KG1 (cell line): Measurements from ENCODE around the gene IGFLR1.
A peak's percentile ranks its signal among the peaks of the same experiment; 100 is the strongest.

Experiments used
- DNase-seq: peaks from one replicate; lab custom pipeline; 2025; lab: John Stamatoyannopoulos, UW

The IGFLR1 gene

DNA sequence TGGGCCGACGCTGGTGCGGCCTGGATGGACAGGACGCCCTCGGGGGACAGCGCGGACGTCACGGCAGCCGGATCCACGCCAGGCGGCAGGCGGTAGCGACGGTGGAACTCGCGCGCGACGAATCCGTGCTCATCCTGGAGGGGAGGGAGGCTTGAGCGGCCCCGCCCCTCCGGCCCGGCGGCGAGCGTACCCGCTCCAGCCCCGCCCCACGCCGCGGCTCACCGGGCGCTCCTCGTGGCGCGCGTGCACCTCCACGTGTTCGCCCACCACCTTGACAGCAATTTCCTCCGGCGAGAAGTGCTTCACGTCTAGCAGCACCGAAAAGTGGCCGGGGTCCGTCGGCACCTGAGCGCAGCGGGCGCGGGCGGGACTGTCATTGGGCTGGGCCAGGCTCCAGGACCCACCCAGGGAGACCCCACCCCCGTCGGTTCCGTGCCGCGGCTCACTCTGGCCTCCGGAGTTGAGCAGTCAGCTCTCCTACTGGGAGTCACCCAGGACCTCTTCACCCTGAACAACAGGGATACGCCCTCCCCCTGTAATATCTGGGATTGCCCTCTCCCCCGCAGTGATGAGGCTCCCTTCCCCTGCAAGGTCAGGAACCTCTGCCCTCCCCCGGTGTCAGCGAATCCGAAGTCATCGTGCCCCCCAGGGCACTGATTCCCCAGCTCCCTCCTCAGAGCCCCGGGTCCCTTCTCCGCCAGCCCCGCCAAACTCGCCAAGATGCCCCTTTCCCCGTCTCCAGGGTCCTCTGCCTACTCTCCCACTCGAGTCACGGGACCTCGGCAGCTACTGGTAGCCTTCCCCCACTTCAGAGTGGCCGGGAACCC lies 13.5 kb upstream of the IGFLR1 start:
- DNase-seq, result no peak

DNA sequence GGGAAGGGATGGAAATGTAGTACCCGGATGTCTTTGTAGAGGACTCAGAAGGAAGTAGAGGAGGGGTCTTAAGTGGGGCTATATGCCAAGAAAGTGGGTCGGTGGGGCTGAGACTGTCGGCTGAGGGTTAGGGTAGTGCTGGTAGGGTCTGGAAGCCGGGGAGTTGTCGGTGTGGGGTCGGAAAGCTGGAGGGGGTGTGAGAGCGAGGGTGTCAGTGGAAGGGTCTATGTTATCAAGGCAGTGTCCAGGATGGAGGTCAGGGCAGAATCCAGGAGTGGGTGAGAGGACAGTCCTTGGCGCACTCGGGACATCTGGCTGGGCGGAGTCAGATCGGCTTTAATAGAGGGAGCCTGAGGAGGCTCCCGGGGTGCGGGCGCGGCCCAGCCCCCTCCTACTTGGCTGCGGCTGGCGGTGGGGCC lies 12.9 kb upstream of the IGFLR1 start:
- DNase-seq, result no peak

- no peak for DNase-seq
Measured at GRCh38 chr19:35754370-35755130, 12.3 kb upstream of the IGFLR1 start.

DNA sequence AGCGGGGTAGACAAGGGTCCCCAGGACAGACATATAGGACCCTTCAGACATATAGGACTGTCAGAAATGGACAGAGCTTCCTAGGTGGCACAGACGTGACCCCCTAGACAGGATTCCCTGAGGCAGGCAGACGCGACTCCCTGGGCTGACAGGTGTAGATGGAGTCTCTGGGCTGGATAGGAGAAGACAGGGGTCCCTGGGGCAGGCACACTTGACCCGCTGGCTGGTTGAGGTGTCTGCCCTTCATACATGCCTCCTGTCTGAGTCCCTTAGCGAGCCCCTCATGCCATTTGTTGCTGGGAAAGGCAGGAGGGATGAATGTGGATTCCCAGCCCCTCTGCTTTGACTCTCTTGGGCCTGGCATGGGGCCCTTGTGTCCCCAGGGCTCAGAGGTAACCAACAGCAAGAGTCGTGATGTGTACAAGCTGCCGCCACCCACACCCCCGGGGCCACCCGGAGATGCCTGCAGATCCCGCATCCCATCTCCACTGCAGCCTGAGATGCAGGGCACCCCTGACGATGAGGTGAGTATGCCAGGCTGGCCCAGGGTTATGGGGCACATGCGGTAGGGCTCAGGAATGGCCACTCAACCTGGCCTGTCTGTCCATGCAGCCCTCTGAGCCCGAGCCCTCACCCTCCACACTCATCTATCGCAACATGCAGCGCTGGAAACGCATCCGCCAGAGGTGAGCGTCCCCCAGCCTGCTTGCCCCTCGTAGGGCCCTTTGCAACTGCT lies 11.6 kb upstream of the IGFLR1 start:
- DNase-seq, result no peak

GRCh38 chr19:35752746-35753350 lies 10.6 kb upstream of the IGFLR1 start:
- no peak for DNase-seq

DNA sequence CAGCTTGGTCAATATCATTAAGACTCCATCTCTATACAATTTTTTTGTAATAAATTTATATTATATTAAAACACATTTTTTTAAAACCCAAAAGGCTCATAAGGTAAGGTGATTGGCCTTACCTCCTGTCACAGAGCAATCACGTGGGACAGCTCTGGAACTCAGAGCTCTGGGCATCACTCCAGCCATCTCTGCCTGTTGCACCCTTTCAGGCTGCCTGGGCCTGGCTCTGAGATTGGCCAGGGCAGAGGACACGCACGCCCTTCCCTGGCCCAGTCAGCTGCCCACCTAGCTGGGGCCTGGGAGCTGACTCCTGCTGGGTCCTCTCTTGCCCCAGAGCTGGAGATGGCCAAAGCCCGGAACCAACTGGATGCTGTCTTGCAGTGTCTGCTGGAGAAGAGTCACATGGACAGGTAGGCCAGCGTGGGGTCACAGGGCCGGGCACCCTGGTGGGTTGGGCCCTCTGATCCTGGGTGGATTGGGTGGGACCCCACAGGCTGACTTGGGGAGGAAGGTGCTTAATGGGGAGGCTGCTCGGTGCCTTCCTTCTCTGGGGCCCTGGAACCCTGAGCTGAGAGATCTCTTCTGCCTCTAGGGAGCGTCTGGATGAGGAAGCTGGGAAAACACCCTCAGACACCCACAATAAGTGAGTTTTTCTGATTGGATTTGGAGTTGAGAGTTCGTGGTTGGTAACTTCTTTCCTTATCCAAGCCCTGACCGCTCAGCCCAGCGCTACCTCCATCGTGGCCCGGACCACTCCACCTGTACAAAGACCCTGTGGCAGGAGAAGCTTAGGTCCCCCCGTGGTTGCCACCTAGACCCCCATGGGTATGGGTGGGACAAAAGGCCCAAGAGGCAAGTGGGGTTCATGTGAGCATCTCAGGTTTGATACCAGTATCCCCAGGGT lies 9.8 kb upstream of the IGFLR1 start:
- DNase-seq, result no peak

GRCh38 chr19:35750167-35750566 lies 7.9 kb upstream of the IGFLR1 start:
- DNase-seq, result no peak

- peak; percentile 96 for DNase-seq
Measured at GRCh38 chr19:35748106-35749020, 6.1 kb upstream of the IGFLR1 start, which contains the start of gene LIN37. LIN37 (plus strand) TSS chr19:35748576; CDS start chr19:35748725, 149 bp downstream.

GRCh38 chr19:35746531-35746930 lies 4.3 kb upstream of the IGFLR1 start:
- DNase-seq, result no peak

- DNase-seq, result no peak
Measured at GRCh38 chr19:35746087-35746462, 3.8 kb upstream of the IGFLR1 start.

DNA sequence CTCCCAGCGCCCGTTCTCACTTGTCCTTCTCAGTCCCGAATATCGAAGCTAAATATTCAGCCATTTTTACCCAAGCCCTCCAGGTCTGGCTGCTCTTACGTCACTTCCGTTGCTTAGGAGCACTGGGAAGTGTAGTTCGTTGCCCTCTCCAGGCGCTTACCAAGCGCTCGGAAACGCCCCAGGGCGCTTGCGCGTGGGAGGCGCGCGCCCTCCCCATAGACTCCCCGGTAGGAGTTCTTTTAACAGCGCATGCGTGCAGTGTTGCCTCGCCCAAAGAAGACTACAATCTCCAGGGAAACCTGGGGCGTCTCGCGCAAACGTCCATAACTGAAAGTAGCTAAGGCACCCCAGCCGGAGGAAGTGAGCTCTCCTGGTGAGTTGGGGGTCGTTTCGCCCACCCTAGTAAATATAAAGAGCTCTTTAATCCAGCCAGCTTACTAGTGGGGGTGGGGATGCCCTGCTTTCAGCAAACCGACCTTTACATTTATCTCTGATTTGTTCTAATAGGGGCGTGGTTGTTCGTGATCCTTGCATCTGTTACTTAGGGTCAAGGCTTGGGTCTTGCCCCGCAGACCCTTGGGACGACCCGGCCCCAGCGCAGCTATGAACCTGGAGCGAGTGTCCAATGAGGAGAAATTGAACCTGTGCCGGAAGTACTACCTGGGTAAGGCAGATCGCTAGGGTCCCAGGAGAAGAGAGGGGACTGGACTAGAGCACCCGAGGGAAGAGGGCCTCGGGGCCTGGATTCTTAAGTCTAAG lies 3.3 kb upstream of the IGFLR1 start, which contains the start of the genes PSENEN and U2AF1L4:
Gene PSENEN (plus strand): TSS at position 324 of the 759 bp plus-strand sequence. CDS start 280 bp downstream, at position 604.
Gene U2AF1L4 (minus strand): TSS at position 91 of the 759 bp plus-strand sequence. CDS start 27 bp downstream, at position 64.
- peak; percentile 95 for DNase-seq

DNA sequence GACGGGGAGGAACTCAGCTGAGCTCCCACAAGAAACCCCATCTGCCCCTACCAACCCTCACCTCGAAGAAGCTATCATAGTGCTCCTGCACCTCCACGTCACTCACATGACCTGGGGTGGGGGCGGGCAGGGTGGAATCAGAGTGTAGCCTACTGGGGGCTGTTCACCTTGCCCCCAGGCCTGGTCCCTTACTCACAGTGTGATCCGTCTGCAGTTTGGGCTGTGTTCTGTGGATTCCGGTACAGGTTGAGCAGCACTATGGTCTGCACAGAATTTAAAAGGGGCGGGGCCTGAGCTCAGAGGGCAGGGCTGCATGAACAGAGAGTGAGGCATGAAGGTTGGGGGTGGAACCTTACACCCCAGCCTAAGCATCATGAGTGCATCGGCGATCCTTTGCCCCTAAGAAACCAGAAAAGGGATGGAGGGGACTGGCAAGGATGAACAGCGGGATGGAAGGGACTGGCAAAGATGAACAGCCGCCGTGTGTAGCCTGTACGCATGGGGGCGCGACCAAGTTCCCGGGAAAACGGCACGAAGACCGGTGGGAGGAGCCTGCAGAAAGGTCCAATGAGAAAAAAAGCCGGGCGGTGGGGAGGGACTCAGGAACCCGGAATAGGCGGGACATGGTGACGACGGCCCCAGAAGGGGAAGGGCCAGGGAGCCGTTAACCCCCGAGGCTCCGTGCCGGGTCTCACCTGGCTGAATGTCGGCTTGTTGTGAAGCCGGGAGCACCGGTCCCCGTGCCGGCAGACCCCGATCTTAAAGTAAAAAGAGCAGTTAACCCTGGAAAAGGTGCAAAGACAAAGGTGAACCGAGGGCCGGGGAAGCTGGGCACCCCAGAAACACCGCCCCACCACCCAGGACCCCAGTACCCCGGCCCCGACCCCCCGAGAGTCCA lies 2.4 kb upstream of the IGFLR1 start:
- DNase-seq, result peak; percentile 49

GRCh38 chr19:35743640-35744429 lies 1.6 kb upstream of the IGFLR1 start:
- DNase-seq, result no peak

DNA sequence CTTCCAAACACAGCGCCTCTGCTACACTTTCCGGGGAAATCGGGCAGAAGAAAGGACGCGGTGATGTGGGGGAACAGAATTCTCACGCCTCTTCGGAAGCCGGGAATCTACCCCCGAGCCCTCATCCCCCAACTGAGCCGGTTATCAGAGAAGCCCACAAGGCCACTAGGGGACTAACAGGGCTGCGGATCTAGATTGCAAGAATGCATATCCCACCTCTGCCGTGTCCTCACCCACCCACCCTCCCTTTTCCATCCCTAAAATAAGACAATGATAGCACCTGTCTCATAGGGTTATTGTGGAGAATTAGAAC lies 1.1 kb downstream of the IGFLR1 start:
- no peak for DNase-seq

DNA sequence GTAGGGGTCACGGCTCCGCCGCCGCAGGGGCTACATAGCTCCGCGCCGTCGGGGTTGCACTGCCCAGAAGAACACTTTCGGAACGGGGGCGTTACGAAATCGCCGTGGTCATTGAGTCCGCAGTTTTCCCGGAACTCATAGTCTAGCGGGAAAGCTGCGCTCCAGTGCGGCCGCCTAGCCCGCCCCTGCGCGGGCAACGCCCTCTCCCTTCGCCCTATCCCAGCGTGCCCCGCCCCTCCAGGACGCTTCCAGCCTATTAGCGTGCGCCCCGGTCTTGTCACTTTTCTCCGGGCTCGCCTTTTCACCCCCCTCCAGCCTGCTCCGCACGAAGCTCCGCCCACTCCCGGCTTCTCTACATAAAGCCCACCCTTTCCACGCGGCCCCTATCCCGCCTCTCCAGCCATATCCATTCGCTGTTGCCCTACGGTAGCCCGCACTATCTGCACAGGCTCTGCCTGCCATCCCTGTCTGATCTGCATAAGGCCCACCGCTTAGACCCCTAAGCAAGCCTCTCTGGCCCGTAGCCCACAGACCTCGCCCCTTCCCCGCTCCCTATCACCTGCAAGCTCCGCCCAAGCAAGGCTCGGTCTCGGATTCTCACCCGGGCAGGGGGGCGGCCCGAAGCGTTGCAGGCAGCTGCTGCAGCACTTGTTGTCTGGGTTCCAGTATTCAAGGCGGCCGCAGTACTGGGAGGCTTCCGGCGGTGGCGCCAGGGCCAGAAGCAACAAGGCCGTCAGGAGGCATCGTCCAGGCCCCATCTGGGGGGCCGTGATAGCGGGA lies 1.6 kb downstream of the IGFLR1 start:
- peak; percentile 84 for DNase-seq

GRCh38 chr19:35740108-35740422 lies 2.2 kb downstream of the IGFLR1 start:
- DNase-seq, result no peak
